ENCODE data around the gene GJC2. TPM values are rescaled to one million over a fixed set of nuclear protein-coding genes. Genes with fewer than 3 reads are reported as not detected.

Gene GJC2
- total RNA-seq, 1 experiment from 2014 or later, result 0.76 TPM

DNA sequence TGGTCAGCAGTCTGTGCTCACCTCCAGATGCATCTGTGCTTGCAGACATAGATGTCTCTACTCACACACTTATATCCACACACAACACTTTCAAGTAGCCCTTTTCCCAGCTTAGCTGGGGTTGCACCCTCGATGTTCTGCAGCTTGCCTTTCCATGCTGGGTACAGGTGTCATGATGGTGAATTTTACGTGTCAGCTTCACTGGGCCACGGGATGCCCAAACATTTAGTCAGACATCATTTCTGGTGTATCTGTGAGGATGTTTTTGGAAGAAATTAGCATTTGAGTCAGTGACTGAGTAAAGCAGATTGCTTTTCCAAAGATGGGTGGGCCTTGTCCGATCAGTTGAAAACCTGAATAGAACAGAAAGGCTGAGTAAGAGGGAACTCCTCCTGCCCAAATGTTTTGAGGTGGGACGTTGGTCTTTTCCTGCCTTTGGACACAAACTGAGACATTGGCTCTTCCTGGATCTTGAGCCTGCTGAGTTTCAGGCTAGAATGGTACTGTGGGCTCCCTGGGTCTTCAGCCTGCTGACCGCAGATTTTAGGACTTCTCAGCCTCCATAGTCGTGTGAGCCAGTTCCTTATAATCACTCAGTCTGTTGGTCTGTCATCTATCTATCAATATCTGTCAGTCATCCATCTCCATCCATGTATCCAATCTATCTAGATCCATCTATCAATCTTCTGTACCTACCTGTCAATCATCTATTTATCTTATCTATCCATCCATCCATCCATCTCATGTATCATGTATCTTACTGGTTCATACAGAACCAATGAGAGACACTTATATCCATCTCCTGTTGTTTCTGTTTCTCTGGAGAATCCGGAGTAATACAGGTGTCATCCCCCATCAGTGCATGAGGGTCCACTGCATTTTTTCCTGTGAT is 45.4 kb downstream of the GJC2 start:
- intact Hi-C loops (cut with micrococcal nuclease), result no loop called here
- no peak for ATAC-seq
- H3K27me3 ChIP-seq (ENCODE audit: insufficient read depth, low read length), result no peaks in the 10 kb centered on the region
- TF ChIP-seq SIN3A (IDR thresholded peaks at IDR 0.05; ENCODE audit: low read depth) (no peak), SRF (IDR thresholded peaks at IDR 0.05; ENCODE audit: low read depth) (no peak), EGR1 (IDR thresholded peaks at IDR 0.05; ENCODE audit: low read depth) (no peak), ZNF274 (IDR thresholded peaks at IDR 0.05; ENCODE audit: low read depth, low read length) (no peak), TCF7L2 (IDR thresholded peaks at IDR 0.05; ENCODE audit: borderline replicate concordance, extremely low read depth, insufficient read depth, insufficient read length) (no peak), ELF1 (IDR thresholded peaks at IDR 0.05; ENCODE audit: borderline replicate concordance, low read depth) (no peak), ZFX (IDR thresholded peaks at IDR 0.05) (no peak), CBX3 (IDR thresholded peaks at IDR 0.05; ENCODE audit: low read depth) (no peak), RAD21 (IDR thresholded peaks at IDR 0.05; ENCODE audit: low read depth) (no peak), FOSL1 (IDR thresholded peaks at IDR 0.05; ENCODE audit: low read depth) (no peak), SP1 (IDR thresholded peaks at IDR 0.05; ENCODE audit: low read depth) (no peak), POLR2A (IDR thresholded peaks at IDR 0.05; ENCODE audit: borderline replicate concordance, extremely low read depth, insufficient read depth, insufficient read length) (no peak), CEBPB (IDR thresholded peaks at IDR 0.05; ENCODE audit: low read depth) (no peak)
- TF ChIP-seq, protein P1, sequence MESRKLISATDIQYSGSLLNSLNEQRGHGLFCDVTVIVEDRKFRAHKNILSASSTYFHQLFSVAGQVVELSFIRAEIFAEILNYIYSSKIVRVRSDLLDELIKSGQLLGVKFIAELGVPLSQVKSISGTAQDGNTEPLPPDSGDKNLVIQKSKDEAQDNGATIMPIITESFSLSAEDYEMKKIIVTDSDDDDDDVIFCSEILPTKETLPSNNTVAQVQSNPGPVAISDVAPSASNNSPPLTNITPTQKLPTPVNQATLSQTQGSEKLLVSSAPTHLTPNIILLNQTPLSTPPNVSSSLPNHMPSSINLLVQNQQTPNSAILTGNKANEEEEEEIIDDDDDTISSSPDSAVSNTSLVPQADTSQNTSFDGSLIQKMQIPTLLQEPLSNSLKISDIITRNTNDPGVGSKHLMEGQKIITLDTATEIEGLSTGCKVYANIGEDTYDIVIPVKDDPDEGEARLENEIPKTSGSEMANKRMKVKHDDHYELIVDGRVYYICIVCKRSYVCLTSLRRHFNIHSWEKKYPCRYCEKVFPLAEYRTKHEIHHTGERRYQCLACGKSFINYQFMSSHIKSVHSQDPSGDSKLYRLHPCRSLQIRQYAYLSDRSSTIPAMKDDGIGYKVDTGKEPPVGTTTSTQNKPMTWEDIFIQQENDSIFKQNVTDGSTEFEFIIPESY (IDR thresholded peaks at IDR 0.05; ENCODE audit: extremely low read depth, insufficient replicate concordance, low read length), result no peak
- TF ChIP-seq, protein P2, sequence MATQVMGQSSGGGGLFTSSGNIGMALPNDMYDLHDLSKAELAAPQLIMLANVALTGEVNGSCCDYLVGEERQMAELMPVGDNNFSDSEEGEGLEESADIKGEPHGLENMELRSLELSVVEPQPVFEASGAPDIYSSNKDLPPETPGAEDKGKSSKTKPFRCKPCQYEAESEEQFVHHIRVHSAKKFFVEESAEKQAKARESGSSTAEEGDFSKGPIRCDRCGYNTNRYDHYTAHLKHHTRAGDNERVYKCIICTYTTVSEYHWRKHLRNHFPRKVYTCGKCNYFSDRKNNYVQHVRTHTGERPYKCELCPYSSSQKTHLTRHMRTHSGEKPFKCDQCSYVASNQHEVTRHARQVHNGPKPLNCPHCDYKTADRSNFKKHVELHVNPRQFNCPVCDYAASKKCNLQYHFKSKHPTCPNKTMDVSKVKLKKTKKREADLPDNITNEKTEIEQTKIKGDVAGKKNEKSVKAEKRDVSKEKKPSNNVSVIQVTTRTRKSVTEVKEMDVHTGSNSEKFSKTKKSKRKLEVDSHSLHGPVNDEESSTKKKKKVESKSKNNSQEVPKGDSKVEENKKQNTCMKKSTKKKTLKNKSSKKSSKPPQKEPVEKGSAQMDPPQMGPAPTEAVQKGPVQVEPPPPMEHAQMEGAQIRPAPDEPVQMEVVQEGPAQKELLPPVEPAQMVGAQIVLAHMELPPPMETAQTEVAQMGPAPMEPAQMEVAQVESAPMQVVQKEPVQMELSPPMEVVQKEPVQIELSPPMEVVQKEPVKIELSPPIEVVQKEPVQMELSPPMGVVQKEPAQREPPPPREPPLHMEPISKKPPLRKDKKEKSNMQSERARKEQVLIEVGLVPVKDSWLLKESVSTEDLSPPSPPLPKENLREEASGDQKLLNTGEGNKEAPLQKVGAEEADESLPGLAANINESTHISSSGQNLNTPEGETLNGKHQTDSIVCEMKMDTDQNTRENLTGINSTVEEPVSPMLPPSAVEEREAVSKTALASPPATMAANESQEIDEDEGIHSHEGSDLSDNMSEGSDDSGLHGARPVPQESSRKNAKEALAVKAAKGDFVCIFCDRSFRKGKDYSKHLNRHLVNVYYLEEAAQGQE (IDR thresholded peaks at IDR 0.05; ENCODE audit: low read depth), result no peak
- CTCF ChIA-PET, result no interaction called here
- H3K36me3 ChIP-seq (ENCODE audit: control insufficient read depth in 1 of 2, insufficient read depth in 2 of 2, low read length in 2 of 2), result no peaks in the 10 kb centered on the region
- H3K9me2 ChIP-seq (ENCODE audit: insufficient read depth), result no peaks in the 10 kb centered on the region
- H3K79me2 ChIP-seq (ENCODE audit: insufficient read depth, low read length), result no peaks in the 10 kb centered on the region
- DNase-seq (ENCODE audit: low read depth, low spot score), result no peak
- H4K20me1 ChIP-seq (ENCODE audit: insufficient read depth), result no peaks in the 10 kb centered on the region
- RAD21 ChIA-PET (ENCODE audit: low non-redundant PET in 1 of 2, low total read pairs in 2 of 2, uncharacterized antibody in 2 of 2, unreplicated experiment in 2 of 2), result no interaction called here
- no peak overlapping the region for H3K27ac ChIP-seq (ENCODE audit: low read depth, low read length)
- H3K9me3 ChIP-seq (ENCODE audit: control insufficient read depth in 1 of 2, insufficient read depth in 1 of 2, low read depth in 1 of 2, low read length in 2 of 2), result peaks cover 9 to 21% of the 10 kb centered on the region in 2 experiments; a peak in 3 of 4 replicates
- no peak overlapping the region for H2AFZ ChIP-seq (ENCODE audit: low read depth, low read length, poor library complexity, severe bottlenecking)
- H3K4me2 ChIP-seq (ENCODE audit: low read length), result no peak overlapping the region
- no peaks in the 10 kb centered on the region for H3K4me1 ChIP-seq (ENCODE audit: control insufficient read depth in 1 of 2, insufficient read depth in 2 of 2, low read length in 2 of 2)
- no TSS peak for BruUV-seq (replicated peaks)
- POLR2A ChIA-PET, result no interaction called here
- H3K4me3 ChIP-seq (replicated peaks in 1 of 2; ENCODE audit: low read depth in 1 of 2, low read length in 2 of 2), result no peak overlapping the region
- H3K9ac ChIP-seq (ENCODE audit: low read length), result no peak overlapping the region

Measured in HCT116 (cell line).